ENCODE measurements around the gene DPYSL5. TPM values are rescaled to one million over a fixed set of nuclear protein-coding genes. Genes with fewer than 3 reads are reported as not detected.

Gene DPYSL5
- total and polyA plus RNA-seq, 2 of the 8 experiments (the other 6 are each of a cell fraction or from before 2014, with no cell fraction given) = 11.9 to 16.4 TPM

- H4K20me1 ChIP-seq (replicated peaks in 1 of 2; ENCODE audit: control insufficient read depth in 1 of 2, insufficient read depth in 2 of 2, low read length in 2 of 2) = peaks cover 0 to 3% of the 10 kb centered on the region in 2 experiments
- no peak overlapping the region for H2BK120ac ChIP-seq (replicated peaks; ENCODE audit: low read depth, low read length)
- no peak overlapping the region for H3K4ac ChIP-seq (replicated peaks; ENCODE audit: insufficient read length, low read depth, low read length)
- POLR2A ChIA-PET (ENCODE audit: partially characterized antibody) = interaction anchor here (1.4 kb wide), 1 partner anchor 20 kb away, joined by 3 read pairs; no protein-coding TSS in a partner anchor
- no peak overlapping the region for H2BK5ac ChIP-seq (ENCODE audit: low read depth, low read length)
- H3K23me2 ChIP-seq (ENCODE audit: low read depth, low read length) = no peaks in the 10 kb centered on the region
- H4K8ac ChIP-seq (ENCODE audit: extremely low read depth, insufficient read depth, low read length) = no peak overlapping the region
- H3K23ac ChIP-seq (ENCODE audit: insufficient read length) = no peak overlapping the region
- H3K27ac ChIP-seq (ENCODE audit: low read depth, low read length) = no peak overlapping the region
- peaks cover 0 to 3% (median 1%) of the 10 kb centered on the region in 4 experiments; a peak in 1 of 8 replicates for H3K36me3 ChIP-seq (ENCODE audit: control insufficient read depth in 2 of 4, insufficient read depth in 4 of 4, low read length in 3 of 4)
- DNase-seq (ENCODE audit: low read depth in 1 of 2, low spot score in 2 of 2) (no peak), FAIRE-seq (no peak)
- H2BK20ac ChIP-seq (ENCODE audit: low read length) = no peak overlapping the region
- H3K4me1 ChIP-seq (replicated peaks in 1 of 4; ENCODE audit: control insufficient read depth in 3 of 4, insufficient read depth in 4 of 4, low read length in 3 of 4) = peaks cover 5 to 17% (median 12%) of the 10 kb centered on the region in 4 experiments; a peak in 6 of 7 replicates
- H3K9ac ChIP-seq (replicated peaks in 1 of 4; ENCODE audit: extremely low read depth in 1 of 4, low read depth in 3 of 4, low read length in 3 of 4) = no peak overlapping the region
- H2BK15ac ChIP-seq (ENCODE audit: low read length) = no peak overlapping the region
- H4K91ac ChIP-seq (replicated peaks; ENCODE audit: insufficient read length, low read length) = no peak overlapping the region
- H2AK5ac ChIP-seq (ENCODE audit: low read depth, low read length) = no peak overlapping the region; the same call in 1 of the 2 replicates
- no peak overlapping the region for H3K4me3 ChIP-seq (ENCODE audit: extremely low read depth in 1 of 4, insufficient read depth in 2 of 4, low read depth in 3 of 4, low read length in 4 of 4)
- no peaks in the 10 kb centered on the region for H3K79me2 ChIP-seq (ENCODE audit: control insufficient read depth in 1 of 2, insufficient read depth in 2 of 2, low read length in 2 of 2)
- WGBS, 2 experiments (ENCODE audit: extremely low coverage in 1 of 2, insufficient coverage in 1 of 2, insufficient read length in 1 of 2, insufficient replicate concordance in 2 of 2, low coverage in 1 of 2, low lambda C conversion rate in 2 of 2, missing lambda C conversion rate in 1 of 2) = 85% methylated on average over 3 of the region's 3 CpGs; no CpG with 5 or more reads in 1 of the 2 experiments
- H3K4me2 ChIP-seq (ENCODE audit: insufficient read depth in 1 of 2, low read depth in 2 of 2, low read length in 2 of 2) = no peak overlapping the region
- H3K56ac ChIP-seq (replicated peaks; ENCODE audit: insufficient read length, low read depth, low read length) = no peak overlapping the region
- no peak overlapping the region for H3K14ac ChIP-seq (ENCODE audit: insufficient read length)
- no peaks in the 10 kb centered on the region for H3K79me1 ChIP-seq (ENCODE audit: low read depth, low read length)
- no peak overlapping the region for H2BK12ac ChIP-seq (ENCODE audit: low read depth, low read length)
- H2AFZ ChIP-seq (ENCODE audit: low read length) = no peak overlapping the region
- H4K5ac ChIP-seq (ENCODE audit: insufficient read length, low read depth, low read length) = no peak overlapping the region
- H3K18ac ChIP-seq (ENCODE audit: extremely low read depth, low read length) = no peak overlapping the region
- no peaks in the 10 kb centered on the region; a peak in 1 of 4 replicates for H3K9me3 ChIP-seq (ENCODE audit: insufficient read depth in 2 of 2, low read depth in 1 of 2, low read length in 1 of 2)
- H3K27me3 ChIP-seq (replicated peaks in 1 of 4; ENCODE audit: control insufficient read depth in 3 of 4, extremely low read depth in 1 of 4, insufficient read depth in 3 of 4, low read length in 3 of 4) = 0 out of 7 replicates have a peak, but pooled peaks cover 0 to 2% (median 0%) of the 10 kb centered on the region in 4 experiments
- CTCF ChIA-PET (ENCODE audit: partially characterized antibody) = interaction anchor here (0.6 to 2.4 kb wide), 3 partner anchors 11 to 141 kb away, joined by 3 to 8 read pairs (median 4); no protein-coding TSS in a partner anchor
- no peak for TF ChIP-seq CTCF (IDR thresholded peaks at IDR 0.05; ENCODE audit: control extremely low read depth in 1 of 3, insufficient read depth in 1 of 3, low read depth in 1 of 3, low read length in 3 of 3)
- no peak for TF ChIP-seq SUZ12 (IDR thresholded peaks at IDR 0.05; ENCODE audit: low read length)
- no peak for TF ChIP-seq EGR1 (IDR thresholded peaks at IDR 0.05; ENCODE audit: borderline replicate concordance, low read depth, low read length)
- TF ChIP-seq CEBPB (IDR thresholded peaks at IDR 0.05; ENCODE audit: low read depth, low read length) = no peak
- TF ChIP-seq GTF2F1 (IDR thresholded peaks at IDR 0.05; ENCODE audit: borderline replicate concordance, low read depth, low read length) = no peak
- no peak for TF ChIP-seq SRF (IDR thresholded peaks at IDR 0.05; ENCODE audit: low read depth, low read length)
- TF ChIP-seq CTBP2 (IDR thresholded peaks at IDR 0.05; ENCODE audit: borderline replicate concordance, insufficient read depth, insufficient read length, low read length) = no peak
- no peak for TF ChIP-seq CREB1 (IDR thresholded peaks at IDR 0.05)
- TF ChIP-seq TCF12 (IDR thresholded peaks at IDR 0.05; ENCODE audit: low read depth, low read length) = no peak
- no peak for TF ChIP-seq POLR2AphosphoS5 (IDR thresholded peaks at IDR 0.05; ENCODE audit: low read depth, low read length)
Measured at GRCh38 chr2:26897807-26898479, 50.0 kb downstream of the DPYSL5 start.
